ENCODE data around the gene NEBL.

- TF ChIP-seq CTCF (IDR thresholded peaks at IDR 0.05) (no peak), EZH2phosphoT487 (IDR thresholded peaks at IDR 0.05) (no peak), EZH2 (IDR thresholded peaks at IDR 0.05) (no peak)
Measured at GRCh38 chr10:20839910-20840309, 57.2 kb downstream of the NEBL start.
